ENCODE data around the gene TNRC6B.

DNA sequence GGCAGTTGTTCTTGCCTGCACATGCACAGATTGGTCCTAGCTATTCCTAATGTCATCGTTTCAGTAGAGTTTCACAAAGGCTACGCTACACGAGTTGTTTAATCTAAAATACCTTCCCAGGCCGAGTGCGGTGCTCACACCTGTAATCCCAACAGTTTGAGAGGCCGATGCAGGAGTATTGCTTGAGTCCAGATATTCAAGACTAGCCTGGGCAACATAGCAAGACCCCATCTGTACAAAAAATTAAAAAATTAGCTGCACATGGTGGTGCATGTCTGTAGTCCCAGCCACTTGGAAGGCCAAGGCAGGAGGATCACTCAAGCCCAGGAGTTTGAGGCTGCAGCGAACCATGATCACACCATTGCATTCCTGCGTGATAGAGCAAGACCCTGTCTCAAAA lies 56.2 kb downstream of the TNRC6B start:
- TF ChIP-seq, protein P1, sequence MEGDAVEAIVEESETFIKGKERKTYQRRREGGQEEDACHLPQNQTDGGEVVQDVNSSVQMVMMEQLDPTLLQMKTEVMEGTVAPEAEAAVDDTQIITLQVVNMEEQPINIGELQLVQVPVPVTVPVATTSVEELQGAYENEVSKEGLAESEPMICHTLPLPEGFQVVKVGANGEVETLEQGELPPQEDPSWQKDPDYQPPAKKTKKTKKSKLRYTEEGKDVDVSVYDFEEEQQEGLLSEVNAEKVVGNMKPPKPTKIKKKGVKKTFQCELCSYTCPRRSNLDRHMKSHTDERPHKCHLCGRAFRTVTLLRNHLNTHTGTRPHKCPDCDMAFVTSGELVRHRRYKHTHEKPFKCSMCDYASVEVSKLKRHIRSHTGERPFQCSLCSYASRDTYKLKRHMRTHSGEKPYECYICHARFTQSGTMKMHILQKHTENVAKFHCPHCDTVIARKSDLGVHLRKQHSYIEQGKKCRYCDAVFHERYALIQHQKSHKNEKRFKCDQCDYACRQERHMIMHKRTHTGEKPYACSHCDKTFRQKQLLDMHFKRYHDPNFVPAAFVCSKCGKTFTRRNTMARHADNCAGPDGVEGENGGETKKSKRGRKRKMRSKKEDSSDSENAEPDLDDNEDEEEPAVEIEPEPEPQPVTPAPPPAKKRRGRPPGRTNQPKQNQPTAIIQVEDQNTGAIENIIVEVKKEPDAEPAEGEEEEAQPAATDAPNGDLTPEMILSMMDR (IDR thresholded peaks at IDR 0.05; ENCODE audit: low read depth, low read length) = no peak
- no peak for TF ChIP-seq EZH2phosphoT487 (IDR thresholded peaks at IDR 0.05; ENCODE audit: low read depth)
